ENCODE results near the gene PACRG.

- TF ChIP-seq CTCF (IDR thresholded peaks at IDR 0.05) (no peak), POLR2AphosphoS5 (IDR thresholded peaks at IDR 0.05; ENCODE audit: low read depth, low read length) (no peak), SIN3A (IDR thresholded peaks at IDR 0.05; ENCODE audit: borderline replicate concordance, insufficient read depth, low read depth, low read length) (no peak), TCF7L2 (IDR thresholded peaks at IDR 0.05; ENCODE audit: low read depth, low read length) (no peak), REST (IDR thresholded peaks at IDR 0.05; ENCODE audit: insufficient read depth in 1 of 2, low read depth in 2 of 2, low read length in 1 of 2) (no peak)
Observed at GRCh38 chr6:162726947-162727321, 840 bp upstream of the PACRG start.
